Skeletal muscle tissue (tissue), 4 donors: Measurements from ENCODE around the gene IL1RAP. TPM values are rescaled to one million over a fixed set of nuclear protein-coding genes. Genes with fewer than 3 reads are reported as not detected.

Experiments
- H3K27ac ChIP-seq: one replicate; pipeline ENCODE4 v1.7.0; 2013; ENCODE audit warnings: mild to moderate bottlenecking, low read depth, low read length, inconsistent platforms
- H3K27me3 ChIP-seq, 3 donors: one replicate each; pipeline ENCODE4 v1.7.0; 2013; ENCODE audit warnings: low read length in 3 of 3; ENCODE audit not compliant: control insufficient read depth in 3 of 3, insufficient read depth in 3 of 3
- H3K36me3 ChIP-seq, 3 donors: one replicate each; pipeline ENCODE4 v1.7.0; 2013; ENCODE audit warnings: low read length in 3 of 3; ENCODE audit not compliant: control insufficient read depth in 3 of 3, insufficient read depth in 3 of 3
- H3K4me1 ChIP-seq, 3 donors: one replicate each; pipeline ENCODE4 v1.7.0; 2013; ENCODE audit warnings: low read length in 3 of 3, mild to moderate bottlenecking in 3 of 3; ENCODE audit not compliant: control insufficient read depth in 3 of 3, insufficient read depth in 3 of 3
- H3K4me3 ChIP-seq, 3 donors: one replicate each; pipeline ENCODE4 v1.7.0; 2013; ENCODE audit warnings: low read length in 3 of 3
- H3K9ac ChIP-seq, 3 donors: one replicate each; pipeline ENCODE4 v1.7.0; 2013; ENCODE audit warnings: low read length in 3 of 3, mild to moderate bottlenecking in 3 of 3, moderate library complexity in 2 of 3, low read depth in 1 of 3
- H3K9me3 ChIP-seq, 3 donors: one replicate each; pipeline ENCODE4 v1.7.0; 2013; ENCODE audit warnings: low read length in 3 of 3; ENCODE audit not compliant: control insufficient read depth in 3 of 3
- total RNA-seq: library from RNA; depleted of rRNA; stranded (reverse); fragments of >200 nt; gene quantifications from one replicate; pipeline ENCODE4 v1.2.3, GENCODE V29; 2014
- donor health status: Osteomylitis.

IL1RAP gene
- total RNA-seq, 1 donor from 2014 or later = 10.4 TPM

GRCh38 chr3:190537146-190537545, 23.3 kb downstream of the IL1RAP start:
- H3K36me3 ChIP-seq = no peaks in the 10 kb centered on the region
- H3K9ac ChIP-seq = no peak overlapping the region
- H3K27ac ChIP-seq = no peak overlapping the region
- no peaks in the 10 kb centered on the region for H3K27me3 ChIP-seq
- no peak overlapping the region for H3K4me3 ChIP-seq
- H3K9me3 ChIP-seq = no peaks in the 10 kb centered on the region
- H3K4me1 ChIP-seq = peaks cover 7 to 11% (median 8%) of the 10 kb centered on the region in 3 donors

- Histone ChIP-seq H3K27me3 (no peaks in the 10 kb centered on the region), H3K27ac (no peak overlapping the region), H3K9ac (no peak overlapping the region)
Observed at GRCh38 chr3:190538288-190538687, 24.4 kb downstream of the IL1RAP start.

GRCh38 chr3:190539526-190539925, 25.6 kb downstream of the IL1RAP start:
- H3K27ac ChIP-seq = no peak overlapping the region
- H3K36me3 ChIP-seq = no peaks in the 10 kb centered on the region
- H3K4me3 ChIP-seq = no peak overlapping the region
- no peaks in the 10 kb centered on the region for H3K27me3 ChIP-seq
- peaks cover 0 to 4% (median 2%) of the 10 kb centered on the region in 3 donors for H3K4me1 ChIP-seq
- H3K9ac ChIP-seq = no peak overlapping the region
- H3K9me3 ChIP-seq = no peaks in the 10 kb centered on the region

More at GRCh38 chr3:190538288-190538687, 24.4 kb downstream of the IL1RAP start:
- H3K9me3 ChIP-seq = no peaks in the 10 kb centered on the region
- no peak overlapping the region for H3K4me3 ChIP-seq
- H3K4me1 ChIP-seq = peaks cover 4 to 9% (median 6%) of the 10 kb centered on the region in 3 donors
- no peaks in the 10 kb centered on the region for H3K36me3 ChIP-seq

- Histone ChIP-seq H3K9me3 (no peaks in the 10 kb centered on the region), H3K4me1 (no peaks in the 10 kb centered on the region), H3K36me3 (no peaks in the 10 kb centered on the region), H3K9ac (no peak overlapping the region), H3K4me3 (no peak overlapping the region), H3K27ac (no peak overlapping the region), H3K27me3 (no peaks in the 10 kb centered on the region)
Observed at GRCh38 chr3:190541008-190541407, 27.1 kb downstream of the IL1RAP start.

GRCh38 chr3:190541560-190541959, 27.7 kb downstream of the IL1RAP start:
- Histone ChIP-seq H3K36me3 (no peaks in the 10 kb centered on the region), H3K4me3 (no peak overlapping the region), H3K27ac (no peak overlapping the region), H3K9me3 (no peaks in the 10 kb centered on the region), H3K9ac (no peak overlapping the region), H3K27me3 (no peaks in the 10 kb centered on the region), H3K4me1 (no peaks in the 10 kb centered on the region)

- no peak overlapping the region for H3K9ac ChIP-seq
- H3K9me3 ChIP-seq = no peaks in the 10 kb centered on the region
- no peak overlapping the region for H3K27ac ChIP-seq
- H3K4me1 ChIP-seq = no peaks in the 10 kb centered on the region
- H3K27me3 ChIP-seq = no peaks in the 10 kb centered on the region
- H3K36me3 ChIP-seq = no peaks in the 10 kb centered on the region
- H3K4me3 ChIP-seq = no peak overlapping the region
Observed at GRCh38 chr3:190542846-190543245, 29.0 kb downstream of the IL1RAP start.

GRCh38 chr3:190543671-190544070, 29.8 kb downstream of the IL1RAP start:
- H3K9me3 ChIP-seq = no peaks in the 10 kb centered on the region

GRCh38 chr3:190545191-190545590, 31.3 kb downstream of the IL1RAP start:
- Histone ChIP-seq H3K36me3 (no peaks in the 10 kb centered on the region), H3K9me3 (no peaks in the 10 kb centered on the region), H3K4me1 (no peaks in the 10 kb centered on the region), H3K27me3 (no peaks in the 10 kb centered on the region), H3K27ac (no peak overlapping the region), H3K4me3 (no peak overlapping the region), H3K9ac (no peak overlapping the region)

More at GRCh38 chr3:190543671-190544070, 29.8 kb downstream of the IL1RAP start:
- no peak overlapping the region for H3K9ac ChIP-seq
- H3K27me3 ChIP-seq = no peaks in the 10 kb centered on the region
- H3K4me1 ChIP-seq = no peaks in the 10 kb centered on the region
- H3K27ac ChIP-seq = no peak overlapping the region
- H3K4me3 ChIP-seq = no peak overlapping the region
- H3K36me3 ChIP-seq = no peaks in the 10 kb centered on the region

- H3K27me3 ChIP-seq = no peaks in the 10 kb centered on the region
- no peak overlapping the region for H3K4me3 ChIP-seq
- peaks cover 0 to 7% (median 0%) of the 10 kb centered on the region in 3 donors for H3K9me3 ChIP-seq
- no peaks in the 10 kb centered on the region for H3K4me1 ChIP-seq
- H3K36me3 ChIP-seq = no peaks in the 10 kb centered on the region
- H3K9ac ChIP-seq = no peak overlapping the region
- H3K27ac ChIP-seq = no peak overlapping the region
Observed at GRCh38 chr3:190546881-190547510, 33.1 kb downstream of the IL1RAP start.

GRCh38 chr3:190548031-190548656, 34.3 kb downstream of the IL1RAP start:
- no peaks in the 10 kb centered on the region for H3K4me1 ChIP-seq
- peaks cover 0 to 7% (median 0%) of the 10 kb centered on the region in 3 donors for H3K9me3 ChIP-seq
- no peak overlapping the region for H3K4me3 ChIP-seq
- H3K36me3 ChIP-seq = no peaks in the 10 kb centered on the region
- no peaks in the 10 kb centered on the region for H3K27me3 ChIP-seq
- no peak overlapping the region for H3K27ac ChIP-seq
- no peak overlapping the region for H3K9ac ChIP-seq
